ENCODE data around the gene DAW1.

Gene DAW1

DNA sequence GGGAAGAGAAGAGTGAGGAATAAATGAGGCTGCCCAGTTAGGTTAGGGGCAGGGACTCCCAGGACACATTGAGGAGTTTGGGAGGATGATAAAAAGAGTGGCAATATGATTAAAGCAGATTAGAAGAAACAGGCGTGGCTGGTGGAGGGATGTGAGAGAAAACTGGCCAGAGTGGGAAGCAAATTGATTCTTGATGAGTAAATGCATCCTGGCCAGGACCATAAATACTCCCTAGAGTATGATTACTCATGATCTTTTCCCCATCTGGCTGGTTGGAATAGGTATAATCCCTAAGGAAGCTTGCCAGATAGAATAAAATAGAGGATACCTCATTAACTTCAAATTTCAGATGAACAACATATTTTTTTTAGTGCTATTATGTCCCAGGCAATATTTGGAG is 21.5 kb upstream of the DAW1 start:
- no peak overlapping the region for H3K27ac ChIP-seq (ENCODE audit: low read depth, low read length, poor library complexity, severe bottlenecking)
- TF ChIP-seq, protein P1, sequence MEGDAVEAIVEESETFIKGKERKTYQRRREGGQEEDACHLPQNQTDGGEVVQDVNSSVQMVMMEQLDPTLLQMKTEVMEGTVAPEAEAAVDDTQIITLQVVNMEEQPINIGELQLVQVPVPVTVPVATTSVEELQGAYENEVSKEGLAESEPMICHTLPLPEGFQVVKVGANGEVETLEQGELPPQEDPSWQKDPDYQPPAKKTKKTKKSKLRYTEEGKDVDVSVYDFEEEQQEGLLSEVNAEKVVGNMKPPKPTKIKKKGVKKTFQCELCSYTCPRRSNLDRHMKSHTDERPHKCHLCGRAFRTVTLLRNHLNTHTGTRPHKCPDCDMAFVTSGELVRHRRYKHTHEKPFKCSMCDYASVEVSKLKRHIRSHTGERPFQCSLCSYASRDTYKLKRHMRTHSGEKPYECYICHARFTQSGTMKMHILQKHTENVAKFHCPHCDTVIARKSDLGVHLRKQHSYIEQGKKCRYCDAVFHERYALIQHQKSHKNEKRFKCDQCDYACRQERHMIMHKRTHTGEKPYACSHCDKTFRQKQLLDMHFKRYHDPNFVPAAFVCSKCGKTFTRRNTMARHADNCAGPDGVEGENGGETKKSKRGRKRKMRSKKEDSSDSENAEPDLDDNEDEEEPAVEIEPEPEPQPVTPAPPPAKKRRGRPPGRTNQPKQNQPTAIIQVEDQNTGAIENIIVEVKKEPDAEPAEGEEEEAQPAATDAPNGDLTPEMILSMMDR (IDR thresholded peaks at IDR 0.05; ENCODE audit: low read length): no peak

DNA sequence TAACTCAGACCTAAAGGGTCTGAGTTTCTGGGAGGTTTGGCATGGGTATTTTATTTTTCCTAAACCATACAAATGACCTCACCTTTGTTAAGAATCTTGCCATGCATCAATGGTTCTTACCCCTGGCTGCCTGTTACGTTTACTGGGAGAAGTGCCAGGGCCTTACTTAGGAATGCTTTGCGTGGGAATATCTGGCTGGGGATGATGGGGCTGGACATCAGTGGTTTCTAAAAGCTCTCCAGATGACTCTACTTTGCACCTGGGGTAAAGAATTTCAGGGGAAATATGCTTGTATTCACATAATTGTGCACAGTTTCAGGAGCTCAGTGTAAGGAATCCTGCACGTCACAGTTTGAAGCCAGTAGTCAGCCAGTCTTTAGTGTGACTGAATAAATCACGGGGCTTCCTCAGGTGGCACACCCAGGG is 18.2 kb upstream of the DAW1 start:
- TF ChIP-seq EZH2 (IDR thresholded peaks at IDR 0.05; ENCODE audit: borderline replicate concordance, low read length): no peak
- TF ChIP-seq, protein P1 (IDR thresholded peaks at IDR 0.05; ENCODE audit: low read length): no peak
- Histone ChIP-seq H3K4me1 (ENCODE audit: insufficient read depth, low read length, severe bottlenecking) (no peaks in the 10 kb centered on the region), H3K4me3 (ENCODE audit: low read depth, low read length, poor library complexity, severe bottlenecking) (no peak overlapping the region), H3K36me3 (ENCODE audit: insufficient read depth, low read length) (no peaks in the 10 kb centered on the region), H3K9ac (ENCODE audit: low read length) (no peak overlapping the region), H3K79me2 (ENCODE audit: insufficient read depth, low read length) (no peaks in the 10 kb centered on the region), H3K27ac (ENCODE audit: low read depth, low read length, poor library complexity, severe bottlenecking) (no peak overlapping the region), H3K27me3 (ENCODE audit: insufficient read depth, low read length) (no peaks in the 10 kb centered on the region), H2AFZ (ENCODE audit: low read length) (no peak overlapping the region), H3K9me2 (ENCODE audit: low read depth, low read length) (no peaks in the 10 kb centered on the region), H3K4me2 (ENCODE audit: low read length) (no peak overlapping the region), H4K20me1 (ENCODE audit: insufficient read depth, low read length) (no peaks in the 10 kb centered on the region), H3F3A (ENCODE audit: insufficient read depth, low read length) (no peaks in the 10 kb centered on the region), H3K9me3 (ENCODE audit: low read length) (no peaks in the 10 kb centered on the region)

More for the DNA sequence above, 21.5 kb upstream of the DAW1 start:
- Histone ChIP-seq H3K4me3 (ENCODE audit: low read depth, low read length, poor library complexity, severe bottlenecking) (no peak overlapping the region), H3K4me1 (ENCODE audit: insufficient read depth, low read length, severe bottlenecking) (no peaks in the 10 kb centered on the region), H3K9me2 (ENCODE audit: low read depth, low read length) (no peaks in the 10 kb centered on the region), H3K27me3 (ENCODE audit: insufficient read depth, low read length) (no peaks in the 10 kb centered on the region), H3F3A (ENCODE audit: insufficient read depth, low read length) (no peaks in the 10 kb centered on the region), H3K4me2 (ENCODE audit: low read length) (no peak overlapping the region), H3K9me3 (ENCODE audit: low read length) (no peaks in the 10 kb centered on the region), H2AFZ (ENCODE audit: low read length) (no peak overlapping the region), H3K9ac (ENCODE audit: low read length) (no peak overlapping the region), H3K36me3 (ENCODE audit: insufficient read depth, low read length) (no peaks in the 10 kb centered on the region), H4K20me1 (ENCODE audit: insufficient read depth, low read length) (no peaks in the 10 kb centered on the region), H3K79me2 (ENCODE audit: insufficient read depth, low read length) (no peaks in the 10 kb centered on the region)

DNA sequence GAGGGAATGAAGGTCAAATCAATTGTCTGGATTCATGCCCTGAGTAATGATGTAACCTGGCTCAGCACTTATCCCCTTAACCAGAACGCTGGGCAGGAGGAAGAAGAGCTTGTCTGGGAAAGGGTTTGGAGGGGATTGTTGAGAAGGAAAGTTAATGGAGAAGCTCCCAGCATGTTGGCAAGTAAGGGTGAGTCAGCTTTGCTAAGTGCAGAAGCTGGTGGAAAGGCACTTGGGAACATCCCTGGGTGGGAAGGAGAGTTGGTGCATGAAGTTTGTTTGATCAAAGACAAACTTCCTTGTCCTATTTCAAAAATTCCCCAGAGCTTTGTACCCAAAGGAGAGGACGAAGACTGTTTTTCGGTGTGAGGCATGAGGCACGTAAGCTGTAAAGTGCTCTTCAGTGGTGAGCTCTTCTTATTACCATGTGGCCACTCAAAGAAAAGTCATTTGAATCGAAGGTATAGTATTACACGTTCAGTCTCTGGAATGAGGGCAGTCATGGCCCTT is 17.6 kb upstream of the DAW1 start:
- Histone ChIP-seq H3K9ac (ENCODE audit: low read length) (no peak overlapping the region), H3K36me3 (ENCODE audit: insufficient read depth, low read length) (no peaks in the 10 kb centered on the region), H3K27me3 (ENCODE audit: insufficient read depth, low read length) (no peaks in the 10 kb centered on the region), H3K79me2 (ENCODE audit: insufficient read depth, low read length) (no peaks in the 10 kb centered on the region), H4K20me1 (ENCODE audit: insufficient read depth, low read length) (no peaks in the 10 kb centered on the region), H3K9me2 (ENCODE audit: low read depth, low read length) (no peaks in the 10 kb centered on the region), H3K27ac (ENCODE audit: low read depth, low read length, poor library complexity, severe bottlenecking) (no peak overlapping the region), H3K4me3 (ENCODE audit: low read depth, low read length, poor library complexity, severe bottlenecking) (no peak overlapping the region), H3F3A (ENCODE audit: insufficient read depth, low read length) (no peaks in the 10 kb centered on the region), H3K4me2 (ENCODE audit: low read length) (no peak overlapping the region), H3K9me3 (ENCODE audit: low read length) (no peaks in the 10 kb centered on the region), H2AFZ (ENCODE audit: low read length) (no peak overlapping the region), H3K4me1 (ENCODE audit: insufficient read depth, low read length, severe bottlenecking) (no peaks in the 10 kb centered on the region)
- TF ChIP-seq EZH2 (IDR thresholded peaks at IDR 0.05; ENCODE audit: borderline replicate concordance, low read length): no peak
- TF ChIP-seq, protein P1 (IDR thresholded peaks at IDR 0.05; ENCODE audit: low read length): no peak

Measured in OCI-LY1 (cell line).